Calu3 (cell line): Measurements from ENCODE around the gene GPATCH8. TPM values are rescaled to one million over a fixed set of nuclear protein-coding genes. Genes with fewer than 3 reads are reported as not detected.
"Not testable (repeated sequence)": the region's sequence is repeated elsewhere in the genome, so short reads cannot be mapped to it uniquely, and the experiment has no call there.

Source experiments
- BruUV-seq: library from RNA; stranded (reverse); fragments of 400-500 nt; replicated peaks from 2 replicates; lab custom pipeline; 2021; lab: Mats Ljungman, UMichigan
- CTCF ChIA-PET: fragments of 300-600 bp; sonication (Branson Sonifier 250); formaldehyde crosslinking; loops from one replicate; lab custom pipeline; 2022; ENCODE audit warnings: antibody characterized with exemption; lab: Charles Lee
- DNase-seq: peaks from one replicate; pipeline ENCODE4 v3.0.0; 2022
- H3K27ac Mint-ChIP-seq: one replicate; pipeline ENCODE4 v1.8.0; 2022; ENCODE audit warnings: mixed read lengths; ENCODE audit not compliant: unreplicated experiment
- H3K27me3 Mint-ChIP-seq: one replicate; pipeline ENCODE4 v1.8.0; 2022; ENCODE audit warnings: mixed read lengths; ENCODE audit not compliant: unreplicated experiment
- H3K36me3 Mint-ChIP-seq: one replicate; pipeline ENCODE4 v1.8.0; 2022; ENCODE audit warnings: mild to moderate bottlenecking, moderate library complexity, mixed read lengths; ENCODE audit not compliant: insufficient read depth, unreplicated experiment
- H3K4me1 Mint-ChIP-seq: one replicate; pipeline ENCODE4 v1.8.0; 2022; ENCODE audit warnings: mild to moderate bottlenecking, low read depth, mixed read lengths; ENCODE audit not compliant: unreplicated experiment
- H3K4me3 Mint-ChIP-seq: one replicate; pipeline ENCODE4 v1.8.0; 2022; ENCODE audit warnings: mild to moderate bottlenecking, low read depth, moderate library complexity, mixed read lengths; ENCODE audit not compliant: unreplicated experiment
- H3K9me3 Mint-ChIP-seq: one replicate; pipeline ENCODE4 v1.8.0; 2022; ENCODE audit warnings: low read depth, mixed read lengths; ENCODE audit not compliant: unreplicated experiment
- CTCF ChIP-seq: fragments of 200-600 bp; IDR thresholded peaks from one replicate; pipeline ENCODE4 v1.8.0; 2022; ENCODE audit warnings: antibody characterized with exemption; ENCODE audit not compliant: unreplicated experiment
- intact Hi-C: fragments of 100-400 bp; cut with micrococcal nuclease; formaldehyde crosslinking; loops from one replicate; pipeline ENCODE4 v1.10.0; 2022; ENCODE audit not compliant: unreplicated experiment
- total RNA-seq: library from RNA; stranded (reverse); gene quantifications from 2 replicates; pipeline ENCODE4 v1.2.3, GENCODE V29; 2022

GPATCH8 gene
- total RNA-seq, 1 experiment from 2014 or later: 60.1 TPM

GRCh38 chr17:44367231-44367979 is 135.8 kb downstream of the GPATCH8 start:
- no peaks in the 10 kb centered on the region for H3K36me3 Mint-ChIP-seq
- no peaks in the 10 kb centered on the region for H3K4me1 Mint-ChIP-seq
- no peak overlapping the region for H3K27ac Mint-ChIP-seq

GRCh38 chr17:44365051-44365450 is 138.2 kb downstream of the GPATCH8 start:
- H3K9me3 Mint-ChIP-seq, H3K4me3 Mint-ChIP-seq, H3K4me1 Mint-ChIP-seq, DNase-seq, H3K27ac Mint-ChIP-seq, BruUV-seq, intact Hi-C loops, H3K36me3 Mint-ChIP-seq, CTCF ChIA-PET: not testable (repeated sequence)
- H3K27me3 Mint-ChIP-seq: peaks cover 73% of the 10 kb centered on the region

More at GRCh38 chr17:44367231-44367979, 135.8 kb downstream of the GPATCH8 start:
- no peak for TF ChIP-seq CTCF
- no peaks in the 10 kb centered on the region for H3K9me3 Mint-ChIP-seq
- BruUV-seq: no TSS peak
- DNase-seq: no peak
- no peak overlapping the region for H3K4me3 Mint-ChIP-seq
- CTCF ChIA-PET: interaction anchor here (0.7 to 1.6 kb wide), 2 partner anchors 9 to 14 kb away, joined by 3 to 6 read pairs; no protein-coding TSS in a partner anchor
- intact Hi-C loops: no loop called here
- peaks cover 65% of the 10 kb centered on the region for H3K27me3 Mint-ChIP-seq

GRCh38 chr17:44363613-44364159 is 139.5 kb downstream of the GPATCH8 start, which contains the start of gene FAM171A2:
FAM171A2 (minus strand) TSS chr17:44363853; CDS start chr17:44363714, 139 bp downstream.
- H3K9me3 Mint-ChIP-seq: no peaks in the 10 kb centered on the region
- H3K4me3 Mint-ChIP-seq: peak within 1 kb of the TSS; percentile 63
- H3K4me1 Mint-ChIP-seq: peaks cover 10% of the 10 kb centered on the region
- BruUV-seq: no TSS peak
- H3K27ac Mint-ChIP-seq: no peak within 1 kb of the TSS
- H3K36me3 Mint-ChIP-seq: no peaks in the 10 kb centered on the region
- CTCF ChIA-PET: interaction anchor here (0.6 to 1.3 kb wide), 9 partner anchors 10 to 177 kb away, joined by 3 to 11 read pairs (median 4); partner anchors contain the start of genes GPATCH8, GRN, RUNDC3A and TMUB2
- peaks cover 87% of the 10 kb centered on the region for H3K27me3 Mint-ChIP-seq
- peak; percentile 96 for TF ChIP-seq CTCF
- intact Hi-C loops: no loop called here
- DNase-seq: peak; percentile 87

- Mint-ChIP-seq H3K4me1 (peaks cover 10% of the 10 kb centered on the region), H3K4me3 (peak overlapping the region; percentile 63), H3K27me3 (peaks cover 88% of the 10 kb centered on the region), H3K36me3 (no peaks in the 10 kb centered on the region), H3K9me3 (no peaks in the 10 kb centered on the region), H3K27ac (no peak overlapping the region)
- BruUV-seq: no TSS peak
- no peak for TF ChIP-seq CTCF
- intact Hi-C loops: no loop called here
- CTCF ChIA-PET: interaction anchor here (0.6 to 1.3 kb wide), 11 partner anchors 9 to 268 kb away, joined by 3 to 11 read pairs (median 4); partner anchors contain the start of genes GPATCH8, GRN, RUNDC3A and TMUB2
- DNase-seq: no peak
Measured at GRCh38 chr17:44362949-44363612, 140.1 kb downstream of the GPATCH8 start.
